MCF 10A (cell line): ENCODE data around the gene FOXF1. TPM values are rescaled to one million over a fixed set of nuclear protein-coding genes. Genes with fewer than 3 reads are reported as not detected.

Experiments
- BruUV-seq: library from RNA; stranded (reverse); fragments of 400-500 nt; replicated peaks from 2 replicates; lab custom pipeline; 2021; lab: Mats Ljungman, UMichigan
- CTCF ChIA-PET: fragments of 300-600 bp; sonication (Branson Sonifier 250); formaldehyde crosslinking; extraction: SDS; loops from one replicate; lab custom pipeline; 2021; ENCODE audit warnings: antibody characterized with exemption, inconsistent platforms; lab: Yijun Ruan, JAX
- POLR2A ChIA-PET: fragments of 300-600, 350-650 bp; sonication (Branson Sonifier 250); formaldehyde crosslinking; extraction: SDS; loops from one replicate; lab custom pipeline; 2020; ENCODE audit warnings: antibody characterized with exemption, inconsistent platforms; lab: Yijun Ruan, JAX
- DNase-seq: peaks from one replicate; pipeline ENCODE4 v3.0.0-alpha.2; 2018; ENCODE audit not compliant: unreplicated experiment
- H3K27ac Mint-ChIP-seq: one replicate; pipeline ENCODE4 v1.8.0; 2022; ENCODE audit warnings: mild to moderate bottlenecking, low read depth, mixed read lengths; ENCODE audit not compliant: unreplicated experiment
- H3K27me3 Mint-ChIP-seq: one replicate; pipeline ENCODE4 v1.8.0; 2022; ENCODE audit warnings: mixed read lengths; ENCODE audit not compliant: insufficient read depth, unreplicated experiment
- H3K36me3 Mint-ChIP-seq: one replicate; pipeline ENCODE4 v1.8.0; 2022; ENCODE audit warnings: mild to moderate bottlenecking, moderate library complexity, mixed read lengths; ENCODE audit not compliant: insufficient read depth, unreplicated experiment
- H3K4me1 Mint-ChIP-seq: one replicate; pipeline ENCODE4 v1.8.0; 2022; ENCODE audit warnings: mixed read lengths; ENCODE audit not compliant: insufficient read depth, unreplicated experiment
- H3K4me3 Mint-ChIP-seq: one replicate; pipeline ENCODE4 v1.8.0; 2022; ENCODE audit warnings: mild to moderate bottlenecking, moderate library complexity, mixed read lengths; ENCODE audit not compliant: unreplicated experiment
- H3K9me3 Mint-ChIP-seq: one replicate; pipeline ENCODE4 v1.8.0; 2022; ENCODE audit warnings: mixed read lengths; ENCODE audit not compliant: unreplicated experiment
- intact Hi-C: fragments of 100-400 bp; cut with micrococcal nuclease; formaldehyde crosslinking; loops from 2 replicates; pipeline ENCODE4 v1.14.1; 2022
- total RNA-seq: library from RNA; stranded (reverse); gene quantifications from 2 replicates; pipeline ENCODE4 v1.2.3, GENCODE V29; 2022
- TF ChIP-seq, protein P1 (sequence below): fragments of 200-600 bp; IDR thresholded peaks from one replicate; pipeline ENCODE4 v1.8.0; 2022; ENCODE audit warnings: antibody characterized with exemption, mild to moderate bottlenecking; ENCODE audit not compliant: unreplicated experiment

FOXF1 gene
- total RNA-seq, 1 experiment from 2014 or later: not detected

DNA sequence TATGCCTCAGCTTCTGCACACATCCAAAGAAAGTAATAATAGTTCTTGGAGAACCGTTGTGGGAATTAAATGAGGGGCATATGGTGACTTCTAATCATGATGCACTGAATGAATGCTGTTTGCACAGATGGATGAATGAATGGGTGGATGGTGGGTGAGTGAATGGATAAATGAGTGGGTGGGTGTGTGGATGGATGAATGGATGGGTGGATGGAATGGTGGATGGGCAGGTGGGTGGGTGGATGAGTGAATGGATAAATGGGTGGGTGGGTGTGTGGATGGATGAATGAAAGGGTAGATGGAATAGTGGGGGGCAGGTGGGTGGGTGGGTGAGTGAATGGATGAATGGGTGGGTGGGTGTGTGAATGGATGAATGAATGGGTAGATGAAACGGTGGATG, 44.9 kb upstream of the FOXF1 start:
- Mint-ChIP-seq H3K27me3 (peaks cover 25% of the 10 kb centered on the region), H3K9me3 (peaks cover 12% of the 10 kb centered on the region), H3K27ac (no peak overlapping the region), H3K4me1 (no peaks in the 10 kb centered on the region), H3K36me3 (no peaks in the 10 kb centered on the region), H3K4me3 (no peak overlapping the region)
- CTCF ChIA-PET: no interaction called here
- intact Hi-C loops: no loop called here
- POLR2A ChIA-PET: no interaction called here
- TF ChIP-seq, protein P1, sequence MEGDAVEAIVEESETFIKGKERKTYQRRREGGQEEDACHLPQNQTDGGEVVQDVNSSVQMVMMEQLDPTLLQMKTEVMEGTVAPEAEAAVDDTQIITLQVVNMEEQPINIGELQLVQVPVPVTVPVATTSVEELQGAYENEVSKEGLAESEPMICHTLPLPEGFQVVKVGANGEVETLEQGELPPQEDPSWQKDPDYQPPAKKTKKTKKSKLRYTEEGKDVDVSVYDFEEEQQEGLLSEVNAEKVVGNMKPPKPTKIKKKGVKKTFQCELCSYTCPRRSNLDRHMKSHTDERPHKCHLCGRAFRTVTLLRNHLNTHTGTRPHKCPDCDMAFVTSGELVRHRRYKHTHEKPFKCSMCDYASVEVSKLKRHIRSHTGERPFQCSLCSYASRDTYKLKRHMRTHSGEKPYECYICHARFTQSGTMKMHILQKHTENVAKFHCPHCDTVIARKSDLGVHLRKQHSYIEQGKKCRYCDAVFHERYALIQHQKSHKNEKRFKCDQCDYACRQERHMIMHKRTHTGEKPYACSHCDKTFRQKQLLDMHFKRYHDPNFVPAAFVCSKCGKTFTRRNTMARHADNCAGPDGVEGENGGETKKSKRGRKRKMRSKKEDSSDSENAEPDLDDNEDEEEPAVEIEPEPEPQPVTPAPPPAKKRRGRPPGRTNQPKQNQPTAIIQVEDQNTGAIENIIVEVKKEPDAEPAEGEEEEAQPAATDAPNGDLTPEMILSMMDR: no peak
- no peak for DNase-seq
- no TSS peak for BruUV-seq

GRCh38 chr16:86466696-86467406, 43.5 kb upstream of the FOXF1 start:
- Mint-ChIP-seq H3K27me3 (peaks cover 24% of the 10 kb centered on the region), H3K36me3 (no peaks in the 10 kb centered on the region), H3K9me3 (peaks cover 12% of the 10 kb centered on the region), H3K4me3 (no peak overlapping the region), H3K27ac (no peak overlapping the region), H3K4me1 (no peaks in the 10 kb centered on the region)
- no TSS peak for BruUV-seq
- POLR2A ChIA-PET: no interaction called here
- CTCF ChIA-PET: interaction anchor here (0.6 kb wide), 1 partner anchor 505 kb away, joined by 3 read pairs; no protein-coding TSS in a partner anchor
- TF ChIP-seq, protein P1: no peak
- intact Hi-C loops: no loop called here
- DNase-seq: peak; percentile 62

GRCh38 chr16:86467490-86467889, 42.8 kb upstream of the FOXF1 start:
- intact Hi-C loops: no loop called here

GRCh38 chr16:86470964-86471363, 39.4 kb upstream of the FOXF1 start:
- CTCF ChIA-PET: interaction anchor here (0.5 to 0.7 kb wide), 3 partner anchors 42 to 422 kb away, joined by 3 to 5 read pairs (median 4); no protein-coding TSS in a partner anchor
- Mint-ChIP-seq H3K36me3 (no peaks in the 10 kb centered on the region), H3K4me1 (no peaks in the 10 kb centered on the region), H3K4me3 (no peak overlapping the region), H3K27ac (no peak overlapping the region), H3K9me3 (no peaks in the 10 kb centered on the region), H3K27me3 (peaks cover 64% of the 10 kb centered on the region)
- DNase-seq: no peak
- TF ChIP-seq, protein P1: no peak
- intact Hi-C loops: no loop called here
- POLR2A ChIA-PET: interaction anchor here (0.6 kb wide), 1 partner anchor 405 kb away, joined by 3 read pairs; no protein-coding TSS in a partner anchor
- BruUV-seq: no TSS peak

More at GRCh38 chr16:86467490-86467889, 42.8 kb upstream of the FOXF1 start:
- no peak for DNase-seq
- ChIA-PET POLR2A (no interaction called here), CTCF (no interaction called here)
- Mint-ChIP-seq H3K4me1 (no peaks in the 10 kb centered on the region), H3K4me3 (no peak overlapping the region), H3K9me3 (peaks cover 12% of the 10 kb centered on the region), H3K36me3 (no peaks in the 10 kb centered on the region), H3K27me3 (peaks cover 29% of the 10 kb centered on the region), H3K27ac (no peak overlapping the region)
- no TSS peak for BruUV-seq
- TF ChIP-seq, protein P1: no peak
